ENCODE data around the gene PHOSPHO1. TPM values are rescaled to one million over a fixed set of nuclear protein-coding genes. Genes with fewer than 3 reads are reported as not detected.

Gene PHOSPHO1
- total and polyA plus RNA-seq, 2 of the 13 experiments (the other 11 are each of a cell fraction or from before 2014, with no cell fraction given) = not detected

DNA sequence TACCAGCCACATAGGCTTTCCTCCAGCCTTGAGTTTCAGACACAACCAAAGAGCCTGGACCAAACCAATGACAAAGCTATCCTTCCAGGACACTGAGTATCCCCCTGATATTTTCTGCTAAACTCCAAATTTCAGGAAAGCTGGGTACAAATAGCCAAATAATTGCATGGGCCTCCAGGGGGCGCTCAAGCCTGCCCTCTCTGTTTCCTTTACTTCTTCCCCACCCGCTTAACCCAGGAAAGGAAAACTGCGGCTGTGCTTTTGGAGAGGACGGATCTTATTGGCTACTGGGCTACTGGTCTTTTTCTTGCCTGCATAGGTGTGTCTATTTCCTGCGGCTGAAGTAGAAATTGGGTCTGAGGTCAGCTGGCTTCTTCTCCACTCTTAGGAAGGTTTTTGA, 50.3 kb downstream of the PHOSPHO1 start (continued):
- TF ChIP-seq, protein P1, sequence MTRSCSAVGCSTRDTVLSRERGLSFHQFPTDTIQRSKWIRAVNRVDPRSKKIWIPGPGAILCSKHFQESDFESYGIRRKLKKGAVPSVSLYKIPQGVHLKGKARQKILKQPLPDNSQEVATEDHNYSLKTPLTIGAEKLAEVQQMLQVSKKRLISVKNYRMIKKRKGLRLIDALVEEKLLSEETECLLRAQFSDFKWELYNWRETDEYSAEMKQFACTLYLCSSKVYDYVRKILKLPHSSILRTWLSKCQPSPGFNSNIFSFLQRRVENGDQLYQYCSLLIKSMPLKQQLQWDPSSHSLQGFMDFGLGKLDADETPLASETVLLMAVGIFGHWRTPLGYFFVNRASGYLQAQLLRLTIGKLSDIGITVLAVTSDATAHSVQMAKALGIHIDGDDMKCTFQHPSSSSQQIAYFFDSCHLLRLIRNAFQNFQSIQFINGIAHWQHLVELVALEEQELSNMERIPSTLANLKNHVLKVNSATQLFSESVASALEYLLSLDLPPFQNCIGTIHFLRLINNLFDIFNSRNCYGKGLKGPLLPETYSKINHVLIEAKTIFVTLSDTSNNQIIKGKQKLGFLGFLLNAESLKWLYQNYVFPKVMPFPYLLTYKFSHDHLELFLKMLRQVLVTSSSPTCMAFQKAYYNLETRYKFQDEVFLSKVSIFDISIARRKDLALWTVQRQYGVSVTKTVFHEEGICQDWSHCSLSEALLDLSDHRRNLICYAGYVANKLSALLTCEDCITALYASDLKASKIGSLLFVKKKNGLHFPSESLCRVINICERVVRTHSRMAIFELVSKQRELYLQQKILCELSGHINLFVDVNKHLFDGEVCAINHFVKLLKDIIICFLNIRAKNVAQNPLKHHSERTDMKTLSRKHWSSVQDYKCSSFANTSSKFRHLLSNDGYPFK (CRISPR knock-in tag; IDR thresholded peaks at IDR 0.05; ENCODE audit: borderline replicate concordance) = no peak
- no peak for TF ChIP-seq ZNF558 (CRISPR knock-in tag; IDR thresholded peaks at IDR 0.05; ENCODE audit: borderline replicate concordance)
- no peak; the same call in 1 of the 2 replicates for TF ChIP-seq ZNF652 (CRISPR knock-in tag; IDR thresholded peaks at IDR 0.05; ENCODE audit: borderline replicate concordance, low read depth)
- no peak for TF ChIP-seq AKAP8 (CRISPR knock-in tag; IDR thresholded peaks at IDR 0.05)
- TF ChIP-seq, protein P2, sequence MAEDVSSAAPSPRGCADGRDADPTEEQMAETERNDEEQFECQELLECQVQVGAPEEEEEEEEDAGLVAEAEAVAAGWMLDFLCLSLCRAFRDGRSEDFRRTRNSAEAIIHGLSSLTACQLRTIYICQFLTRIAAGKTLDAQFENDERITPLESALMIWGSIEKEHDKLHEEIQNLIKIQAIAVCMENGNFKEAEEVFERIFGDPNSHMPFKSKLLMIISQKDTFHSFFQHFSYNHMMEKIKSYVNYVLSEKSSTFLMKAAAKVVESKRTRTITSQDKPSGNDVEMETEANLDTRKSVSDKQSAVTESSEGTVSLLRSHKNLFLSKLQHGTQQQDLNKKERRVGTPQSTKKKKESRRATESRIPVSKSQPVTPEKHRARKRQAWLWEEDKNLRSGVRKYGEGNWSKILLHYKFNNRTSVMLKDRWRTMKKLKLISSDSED (CRISPR knock-in tag; IDR thresholded peaks at IDR 0.05) = no peak
- TF ChIP-seq ZNF292 (CRISPR knock-in tag; IDR thresholded peaks at IDR 0.05; ENCODE audit: borderline replicate concordance, low read depth) = no peak
- TF ChIP-seq HDAC6 (IDR thresholded peaks at IDR 0.05; ENCODE audit: low read depth, low read length) = no peak
- TF ChIP-seq, protein P3, sequence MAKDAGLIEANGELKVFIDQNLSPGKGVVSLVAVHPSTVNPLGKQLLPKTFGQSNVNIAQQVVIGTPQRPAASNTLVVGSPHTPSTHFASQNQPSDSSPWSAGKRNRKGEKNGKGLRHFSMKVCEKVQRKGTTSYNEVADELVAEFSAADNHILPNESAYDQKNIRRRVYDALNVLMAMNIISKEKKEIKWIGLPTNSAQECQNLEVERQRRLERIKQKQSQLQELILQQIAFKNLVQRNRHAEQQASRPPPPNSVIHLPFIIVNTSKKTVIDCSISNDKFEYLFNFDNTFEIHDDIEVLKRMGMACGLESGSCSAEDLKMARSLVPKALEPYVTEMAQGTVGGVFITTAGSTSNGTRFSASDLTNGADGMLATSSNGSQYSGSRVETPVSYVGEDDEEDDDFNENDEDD (CRISPR knock-in tag; IDR thresholded peaks at IDR 0.05; ENCODE audit: borderline replicate concordance) = peak; percentile 11; the same call in 1 of the 2 replicates
- TF ChIP-seq, protein P4, sequence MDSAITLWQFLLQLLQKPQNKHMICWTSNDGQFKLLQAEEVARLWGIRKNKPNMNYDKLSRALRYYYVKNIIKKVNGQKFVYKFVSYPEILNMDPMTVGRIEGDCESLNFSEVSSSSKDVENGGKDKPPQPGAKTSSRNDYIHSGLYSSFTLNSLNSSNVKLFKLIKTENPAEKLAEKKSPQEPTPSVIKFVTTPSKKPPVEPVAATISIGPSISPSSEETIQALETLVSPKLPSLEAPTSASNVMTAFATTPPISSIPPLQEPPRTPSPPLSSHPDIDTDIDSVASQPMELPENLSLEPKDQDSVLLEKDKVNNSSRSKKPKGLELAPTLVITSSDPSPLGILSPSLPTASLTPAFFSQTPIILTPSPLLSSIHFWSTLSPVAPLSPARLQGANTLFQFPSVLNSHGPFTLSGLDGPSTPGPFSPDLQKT (CRISPR knock-in tag; IDR thresholded peaks at IDR 0.05; ENCODE audit: borderline replicate concordance) = no peak
- TF ChIP-seq ZNF501 (CRISPR knock-in tag; IDR thresholded peaks at IDR 0.05) = peak; percentile 39; the same call in 1 of the 2 replicates
- no peak for TF ChIP-seq HES4 (CRISPR knock-in tag; IDR thresholded peaks at IDR 0.05; ENCODE audit: borderline replicate concordance)
- TF ChIP-seq, protein P5, sequence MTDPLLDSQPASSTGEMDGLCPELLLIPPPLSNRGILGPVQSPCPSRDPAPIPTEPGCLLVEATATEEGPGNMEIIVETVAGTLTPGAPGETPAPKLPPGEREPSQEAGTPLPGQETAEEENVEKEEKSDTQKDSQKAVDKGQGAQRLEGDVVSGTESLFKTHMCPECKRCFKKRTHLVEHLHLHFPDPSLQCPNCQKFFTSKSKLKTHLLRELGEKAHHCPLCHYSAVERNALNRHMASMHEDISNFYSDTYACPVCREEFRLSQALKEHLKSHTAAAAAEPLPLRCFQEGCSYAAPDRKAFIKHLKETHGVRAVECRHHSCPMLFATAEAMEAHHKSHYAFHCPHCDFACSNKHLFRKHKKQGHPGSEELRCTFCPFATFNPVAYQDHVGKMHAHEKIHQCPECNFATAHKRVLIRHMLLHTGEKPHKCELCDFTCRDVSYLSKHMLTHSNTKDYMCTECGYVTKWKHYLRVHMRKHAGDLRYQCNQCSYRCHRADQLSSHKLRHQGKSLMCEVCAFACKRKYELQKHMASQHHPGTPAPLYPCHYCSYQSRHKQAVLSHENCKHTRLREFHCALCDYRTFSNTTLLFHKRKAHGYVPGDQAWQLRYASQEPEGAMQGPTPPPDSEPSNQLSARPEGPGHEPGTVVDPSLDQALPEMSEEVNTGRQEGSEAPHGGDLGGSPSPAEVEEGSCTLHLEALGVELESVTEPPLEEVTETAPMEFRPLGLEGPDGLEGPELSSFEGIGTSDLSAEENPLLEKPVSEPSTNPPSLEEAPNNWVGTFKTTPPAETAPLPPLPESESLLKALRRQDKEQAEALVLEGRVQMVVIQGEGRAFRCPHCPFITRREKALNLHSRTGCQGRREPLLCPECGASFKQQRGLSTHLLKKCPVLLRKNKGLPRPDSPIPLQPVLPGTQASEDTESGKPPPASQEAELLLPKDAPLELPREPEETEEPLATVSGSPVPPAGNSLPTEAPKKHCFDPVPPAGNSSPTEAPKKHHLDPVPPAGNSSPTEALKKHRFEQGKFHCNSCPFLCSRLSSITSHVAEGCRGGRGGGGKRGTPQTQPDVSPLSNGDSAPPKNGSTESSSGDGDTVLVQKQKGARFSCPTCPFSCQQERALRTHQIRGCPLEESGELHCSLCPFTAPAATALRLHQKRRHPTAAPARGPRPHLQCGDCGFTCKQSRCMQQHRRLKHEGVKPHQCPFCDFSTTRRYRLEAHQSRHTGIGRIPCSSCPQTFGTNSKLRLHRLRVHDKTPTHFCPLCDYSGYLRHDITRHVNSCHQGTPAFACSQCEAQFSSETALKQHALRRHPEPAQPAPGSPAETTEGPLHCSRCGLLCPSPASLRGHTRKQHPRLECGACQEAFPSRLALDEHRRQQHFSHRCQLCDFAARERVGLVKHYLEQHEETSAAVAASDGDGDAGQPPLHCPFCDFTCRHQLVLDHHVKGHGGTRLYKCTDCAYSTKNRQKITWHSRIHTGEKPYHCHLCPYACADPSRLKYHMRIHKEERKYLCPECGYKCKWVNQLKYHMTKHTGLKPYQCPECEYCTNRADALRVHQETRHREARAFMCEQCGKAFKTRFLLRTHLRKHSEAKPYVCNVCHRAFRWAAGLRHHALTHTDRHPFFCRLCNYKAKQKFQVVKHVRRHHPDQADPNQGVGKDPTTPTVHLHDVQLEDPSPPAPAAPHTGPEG (CRISPR knock-in tag; IDR thresholded peaks at IDR 0.05) = no peak
- no peak for TF ChIP-seq SAFB2 (CRISPR knock-in tag; IDR thresholded peaks at IDR 0.05; ENCODE audit: borderline replicate concordance, low read depth)
- no peak for TF ChIP-seq RCOR2 (CRISPR knock-in tag; IDR thresholded peaks at IDR 0.05)
- TF ChIP-seq ELF3 (CRISPR knock-in tag; IDR thresholded peaks at IDR 0.05) = 0 out of 2 replicates have a peak, but pooled peaks have one; percentile 23
- no peak for TF ChIP-seq TBL1XR1 (IDR thresholded peaks at IDR 0.05; ENCODE audit: borderline replicate concordance, low read length, partially characterized antibody)
- 0 out of 2 replicates have a peak, but pooled peaks have one; percentile 37 for TF ChIP-seq CCDC6 (CRISPR knock-in tag; IDR thresholded peaks at IDR 0.05)
